ENCODE measurements around the gene BUD13. TPM values are rescaled to one million over a fixed set of nuclear protein-coding genes. Genes with fewer than 3 reads are reported as not detected.

BUD13 gene
- polyA plus RNA-seq, 2 of the 4 experiments (the other 2 are of a cell fraction), result 9.8 to 16.2 TPM

DNA sequence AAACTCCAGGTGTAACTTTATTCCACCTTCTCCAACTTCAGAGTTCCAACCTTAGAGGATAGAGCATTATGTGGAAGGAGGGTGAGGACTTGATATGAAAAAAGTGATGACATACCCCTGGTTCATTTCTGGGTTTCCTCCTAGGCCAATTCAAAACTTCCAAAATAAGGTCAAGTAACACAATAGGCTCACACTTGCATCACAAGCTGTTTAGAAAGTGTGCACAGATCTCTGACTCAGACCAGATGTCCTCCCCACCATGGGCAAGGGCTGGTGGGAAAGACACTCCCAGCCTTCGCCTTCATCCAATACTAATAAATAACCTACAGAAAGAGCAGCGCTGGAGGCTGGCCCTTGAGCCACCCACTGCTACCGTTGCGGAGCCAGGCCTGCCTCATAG lies 5.8 kb upstream of the BUD13 start:
- CTCF ChIA-PET, result no interaction called here
- Histone ChIP-seq H3K4me3 (no peak overlapping the region), H3K9me3 (no peaks in the 10 kb centered on the region), H3K27ac (no peak overlapping the region), H3K4me2 (no peak overlapping the region), H3K4me1 (peaks cover 6% of the 10 kb centered on the region; the same call in 1 of the 3 replicates)
- ATAC-seq, result no peak
- no peak for TF ChIP-seq RCOR1 (IDR thresholded peaks at IDR 0.05; ENCODE audit: low read depth, low read length)
- TF ChIP-seq ZNF302 (CRISPR knock-in tag; IDR thresholded peaks at IDR 0.05), result no peak
- no peak for TF ChIP-seq FOSL2 (IDR thresholded peaks at IDR 0.05)
- no peak for TF ChIP-seq FOSL2 (CRISPR knock-in tag; IDR thresholded peaks at IDR 0.05)
- no peak for TF ChIP-seq NFE2L2 (conservative IDR thresholded peaks at IDR 0.05; ENCODE audit: low read length)
- TF ChIP-seq RARB (CRISPR knock-in tag; IDR thresholded peaks at IDR 0.05), result no peak
- TF ChIP-seq, protein P1, sequence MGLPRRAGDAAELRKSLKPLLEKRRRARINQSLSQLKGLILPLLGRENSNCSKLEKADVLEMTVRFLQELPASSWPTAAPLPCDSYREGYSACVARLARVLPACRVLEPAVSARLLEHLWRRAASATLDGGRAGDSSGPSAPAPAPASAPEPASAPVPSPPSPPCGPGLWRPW (IDR thresholded peaks at IDR 0.05), result no peak
- no peak for TF ChIP-seq NR3C1 (IDR thresholded peaks at IDR 0.05)
- TF ChIP-seq, protein P2, sequence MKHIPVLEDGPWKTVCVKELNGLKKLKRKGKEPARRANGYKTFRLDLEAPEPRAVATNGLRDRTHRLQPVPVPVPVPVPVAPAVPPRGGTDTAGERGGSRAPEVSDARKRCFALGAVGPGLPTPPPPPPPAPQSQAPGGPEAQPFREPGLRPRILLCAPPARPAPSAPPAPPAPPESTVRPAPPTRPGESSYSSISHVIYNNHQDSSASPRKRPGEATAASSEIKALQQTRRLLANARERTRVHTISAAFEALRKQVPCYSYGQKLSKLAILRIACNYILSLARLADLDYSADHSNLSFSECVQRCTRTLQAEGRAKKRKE (CRISPR knock-in tag; IDR thresholded peaks at IDR 0.05; ENCODE audit: low read depth), result no peak
- TF ChIP-seq, protein P3, sequence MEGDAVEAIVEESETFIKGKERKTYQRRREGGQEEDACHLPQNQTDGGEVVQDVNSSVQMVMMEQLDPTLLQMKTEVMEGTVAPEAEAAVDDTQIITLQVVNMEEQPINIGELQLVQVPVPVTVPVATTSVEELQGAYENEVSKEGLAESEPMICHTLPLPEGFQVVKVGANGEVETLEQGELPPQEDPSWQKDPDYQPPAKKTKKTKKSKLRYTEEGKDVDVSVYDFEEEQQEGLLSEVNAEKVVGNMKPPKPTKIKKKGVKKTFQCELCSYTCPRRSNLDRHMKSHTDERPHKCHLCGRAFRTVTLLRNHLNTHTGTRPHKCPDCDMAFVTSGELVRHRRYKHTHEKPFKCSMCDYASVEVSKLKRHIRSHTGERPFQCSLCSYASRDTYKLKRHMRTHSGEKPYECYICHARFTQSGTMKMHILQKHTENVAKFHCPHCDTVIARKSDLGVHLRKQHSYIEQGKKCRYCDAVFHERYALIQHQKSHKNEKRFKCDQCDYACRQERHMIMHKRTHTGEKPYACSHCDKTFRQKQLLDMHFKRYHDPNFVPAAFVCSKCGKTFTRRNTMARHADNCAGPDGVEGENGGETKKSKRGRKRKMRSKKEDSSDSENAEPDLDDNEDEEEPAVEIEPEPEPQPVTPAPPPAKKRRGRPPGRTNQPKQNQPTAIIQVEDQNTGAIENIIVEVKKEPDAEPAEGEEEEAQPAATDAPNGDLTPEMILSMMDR (IDR thresholded peaks at IDR 0.05), result no peak
- TF ChIP-seq, protein P4, sequence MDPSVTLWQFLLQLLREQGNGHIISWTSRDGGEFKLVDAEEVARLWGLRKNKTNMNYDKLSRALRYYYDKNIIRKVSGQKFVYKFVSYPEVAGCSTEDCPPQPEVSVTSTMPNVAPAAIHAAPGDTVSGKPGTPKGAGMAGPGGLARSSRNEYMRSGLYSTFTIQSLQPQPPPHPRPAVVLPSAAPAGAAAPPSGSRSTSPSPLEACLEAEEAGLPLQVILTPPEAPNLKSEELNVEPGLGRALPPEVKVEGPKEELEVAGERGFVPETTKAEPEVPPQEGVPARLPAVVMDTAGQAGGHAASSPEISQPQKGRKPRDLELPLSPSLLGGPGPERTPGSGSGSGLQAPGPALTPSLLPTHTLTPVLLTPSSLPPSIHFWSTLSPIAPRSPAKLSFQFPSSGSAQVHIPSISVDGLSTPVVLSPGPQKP (IDR thresholded peaks at IDR 0.05; ENCODE audit: low read depth, low read length), result no peak
- TF ChIP-seq, protein P5, sequence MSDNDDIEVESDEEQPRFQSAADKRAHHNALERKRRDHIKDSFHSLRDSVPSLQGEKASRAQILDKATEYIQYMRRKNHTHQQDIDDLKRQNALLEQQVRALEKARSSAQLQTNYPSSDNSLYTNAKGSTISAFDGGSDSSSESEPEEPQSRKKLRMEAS (IDR thresholded peaks at IDR 0.05), result no peak
- no peak for TF ChIP-seq JUNB (IDR thresholded peaks at IDR 0.05)
- FAIRE-seq, result no peak
- POLR2A ChIA-PET, result no interaction called here
- 91% methylated on average over 4 of the region's 4 CpGs for WGBS (ENCODE audit: missing lambda C conversion rate)
- no peak for DNase-seq (ENCODE audit: low read depth in 1 of 2, low spot score in 1 of 2)

DNA sequence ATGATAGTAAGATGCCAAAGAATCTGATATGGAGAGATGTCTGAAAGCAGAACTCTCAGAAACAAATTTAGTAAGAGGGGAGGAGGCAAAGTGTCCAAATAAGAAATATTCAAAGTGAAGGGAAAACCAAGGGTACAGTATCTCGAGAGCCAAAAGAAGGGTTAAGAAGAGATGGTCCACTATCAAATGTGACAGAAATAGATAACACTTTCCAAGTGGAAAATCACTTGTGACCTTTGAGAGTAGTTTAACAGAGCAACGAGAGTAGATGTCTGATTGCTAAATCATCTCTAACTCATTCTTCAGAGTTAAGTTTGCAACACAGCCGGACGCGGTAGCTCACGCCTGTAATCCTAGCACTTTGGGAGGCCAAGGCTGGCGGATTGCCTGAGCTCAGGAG lies 4.3 kb upstream of the BUD13 start:
- TF ChIP-seq CHD2 (IDR thresholded peaks at IDR 0.05; ENCODE audit: low read length, partially characterized antibody), result no peak
- TF ChIP-seq EHF (CRISPR knock-in tag; IDR thresholded peaks at IDR 0.05), result no peak
- TF ChIP-seq KDM1A (IDR thresholded peaks at IDR 0.05; ENCODE audit: low read depth), result no peak
- TF ChIP-seq, protein P4 (IDR thresholded peaks at IDR 0.05; ENCODE audit: low read depth, low read length), result no peak
- TF ChIP-seq TFCP2L1 (CRISPR knock-in tag; IDR thresholded peaks at IDR 0.05), result no peak
- TF ChIP-seq ZSCAN20 (CRISPR knock-in tag; IDR thresholded peaks at IDR 0.05), result no peak
- TF ChIP-seq, protein P1 (IDR thresholded peaks at IDR 0.05), result no peak
- ChIA-PET CTCF (interaction anchor here (1.6 to 2.4 kb wide), 3 partner anchors 10 to 329 kb away, joined by 5 to 6 read pairs (median 5); partner anchors contain the start of genes APOA5 and ZPR1), POLR2A (no interaction called here)
- Histone ChIP-seq H3K9me3 (no peaks in the 10 kb centered on the region), H3K4me3 (no peak overlapping the region), H3K4me1 (peaks cover 6% of the 10 kb centered on the region; the same call in 1 of the 3 replicates), H3K27ac (no peak overlapping the region), H3K4me2 (no peak overlapping the region)
- no peak for FAIRE-seq
- no peak for ATAC-seq
- 91% methylated on average over 7 of the region's 7 CpGs for WGBS (ENCODE audit: missing lambda C conversion rate)
- DNase-seq (ENCODE audit: low read depth in 1 of 2, low spot score in 1 of 2), result no peak
